Stimulated activated CD8-positive, alpha-beta memory T cell treated with anti-CD3 and anti-CD28 coated beads, Interleukin-4, amount 100 ng/mL, for 24 hours (primary cell): ENCODE data around the gene MON1B.
"Not testable (repeated sequence)": the region's sequence is repeated elsewhere in the genome, so short reads cannot be mapped to it uniquely, and the experiment has no call there.

Source experiments
- DNase-seq: peaks from one replicate; pipeline ENCODE4 v3.0.0-alpha.2; 2020; ENCODE audit warnings: low read depth

MON1B gene

DNA sequence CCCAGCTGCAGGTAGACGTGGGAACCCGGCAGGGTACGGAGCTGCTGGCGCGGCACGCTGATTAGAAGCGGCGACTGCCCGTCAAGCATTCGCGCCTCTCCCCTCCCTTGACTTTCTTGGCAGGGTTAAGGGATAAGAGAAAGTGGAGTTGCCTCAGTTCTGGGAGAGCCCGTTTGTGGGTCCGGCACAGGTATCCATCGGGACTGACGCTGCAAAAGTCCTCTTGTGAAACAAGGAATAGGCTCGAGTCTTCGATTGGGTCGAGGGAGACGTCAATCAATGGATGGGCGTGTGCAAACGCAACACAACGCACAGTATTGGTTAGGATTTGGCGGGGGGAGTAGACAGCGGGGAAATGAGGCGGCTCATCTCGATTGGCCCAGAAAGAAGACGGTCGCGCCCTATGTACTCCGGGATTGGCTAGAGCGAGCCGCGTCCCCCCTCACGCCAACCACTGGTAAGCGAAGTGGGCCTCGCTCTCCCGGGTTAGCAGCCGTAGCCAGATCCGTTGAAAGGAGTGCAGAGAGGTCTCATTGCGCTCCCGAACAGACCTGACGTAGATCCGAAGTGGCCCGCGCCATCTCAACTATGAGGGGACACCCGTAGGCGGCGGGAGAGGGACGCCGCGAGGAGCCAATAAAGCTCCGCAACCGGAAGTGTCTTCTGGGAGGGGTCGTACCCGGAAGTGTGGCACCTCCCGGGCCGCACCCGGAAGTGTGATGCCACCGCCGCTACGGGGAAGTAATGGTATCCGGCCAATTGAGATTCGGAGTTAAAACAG is at the start of gene MON1B:
Gene MON1B (plus strand): TSS at position 713 of the 781 bp plus-strand sequence. CDS start 296 bp downstream, outside the sequence.
- peak; percentile 87 for DNase-seq

DNA sequence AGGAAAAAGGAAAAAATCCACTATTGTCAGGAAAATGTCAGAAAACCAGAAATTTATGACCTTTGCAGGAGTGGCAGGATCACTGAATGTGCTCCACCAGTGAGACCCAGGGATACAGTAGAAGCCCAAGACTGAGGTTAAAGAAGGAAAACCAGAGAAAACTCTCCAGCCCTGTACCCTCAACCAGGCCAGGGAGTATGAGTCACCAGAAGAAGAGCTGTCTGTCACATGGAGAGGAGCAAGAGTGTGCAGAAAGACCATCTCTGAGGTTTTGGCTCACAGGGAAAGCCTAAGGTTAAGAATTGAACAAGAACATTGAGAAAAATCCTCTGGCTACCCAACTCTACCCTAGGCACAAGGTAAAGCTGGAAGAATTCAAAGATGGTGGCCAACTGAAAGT is 47.6 kb upstream of the MON1B start:
- no peak for DNase-seq

DNA sequence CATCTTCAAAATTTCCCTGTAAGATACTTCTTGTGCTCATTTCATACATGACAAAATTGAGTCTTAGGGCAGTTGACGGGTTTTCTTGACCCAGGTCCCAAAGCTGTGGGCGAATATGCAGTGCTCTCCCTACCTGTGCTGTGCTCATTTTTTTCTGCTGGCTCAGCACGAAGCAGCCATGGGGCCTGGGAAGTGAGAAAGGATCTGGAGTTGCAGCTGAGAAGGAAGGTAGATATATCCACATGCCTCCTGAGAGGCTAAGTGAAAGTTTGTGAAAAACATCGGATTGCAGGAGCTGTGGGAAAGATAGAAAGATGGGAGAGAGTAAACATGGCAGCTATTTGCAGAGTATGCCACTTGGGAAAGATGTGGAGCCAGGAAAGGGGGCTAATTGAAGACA is 42.9 kb upstream of the MON1B start:
- DNase-seq = no peak

DNA sequence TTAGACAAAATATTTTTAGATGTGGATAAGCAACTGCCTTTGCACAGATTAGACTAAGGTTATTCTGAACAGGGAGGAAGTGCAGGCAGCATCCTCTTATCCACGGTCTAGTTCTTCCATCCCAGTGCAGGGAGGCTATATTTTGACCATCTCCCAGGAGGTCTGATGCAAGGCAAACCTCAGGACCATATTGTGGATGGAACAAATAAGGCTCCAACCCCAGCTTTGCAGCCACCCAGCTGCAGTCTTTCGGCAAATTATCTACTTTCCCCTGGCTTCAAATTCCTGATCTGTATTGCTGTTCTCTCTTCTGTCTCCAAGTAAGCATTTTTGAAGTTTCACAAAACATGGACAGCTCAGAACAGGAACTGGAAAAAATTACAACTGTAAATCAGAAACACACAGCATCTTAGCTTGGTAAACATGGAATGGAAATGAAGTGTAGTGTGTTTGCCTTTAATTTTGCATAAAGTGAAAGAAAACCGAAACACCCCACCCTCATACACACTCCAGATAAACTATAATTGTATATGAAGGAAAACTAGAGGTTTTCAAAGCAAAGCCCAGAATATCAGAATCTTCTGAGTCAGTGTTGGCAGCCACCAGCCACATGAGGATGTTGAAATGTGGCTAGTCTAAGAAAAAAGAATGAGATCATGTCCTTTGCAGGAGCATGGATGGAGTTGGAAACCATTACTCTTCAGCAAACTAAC is 33.5 kb upstream of the MON1B start:
- no peak for DNase-seq

DNA sequence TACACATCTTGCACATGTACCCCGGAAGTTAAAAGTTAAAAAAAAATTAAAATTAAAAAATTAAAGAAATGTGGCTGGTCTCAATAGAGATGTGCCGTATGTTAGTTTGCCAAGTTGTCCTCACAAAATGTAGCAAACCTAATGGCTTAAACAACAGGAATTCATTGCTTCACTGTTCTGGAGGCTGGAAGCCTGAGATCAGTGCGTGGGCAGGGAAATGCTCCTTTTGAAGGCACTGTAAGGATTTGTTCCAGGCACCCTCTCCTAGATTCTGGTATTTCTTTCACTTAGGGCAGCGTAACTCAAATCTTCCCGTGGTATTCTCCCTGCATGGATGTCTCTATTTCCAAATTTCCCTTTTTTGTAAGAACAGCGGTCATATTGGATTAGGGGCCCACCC is 32.7 kb upstream of the MON1B start:
- no peak for DNase-seq

DNA sequence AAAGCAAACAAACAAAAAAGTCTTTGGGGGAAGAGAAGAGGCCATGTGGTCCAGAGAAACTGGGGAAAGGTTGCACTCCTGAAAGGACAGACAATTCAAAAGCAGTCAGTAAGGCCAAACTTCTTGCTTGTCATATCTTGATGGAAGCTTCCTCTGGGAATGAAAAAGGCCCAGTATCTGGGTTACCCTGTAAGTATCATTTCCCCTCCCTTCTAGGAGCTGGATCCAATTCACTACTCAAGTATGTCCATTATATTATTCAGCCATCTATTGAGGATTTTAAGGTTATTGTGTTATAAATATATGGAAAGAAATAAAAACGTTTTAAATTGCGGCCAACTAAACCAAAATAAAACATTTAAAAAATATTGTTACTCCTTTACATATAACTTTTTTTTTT is 26.0 kb upstream of the MON1B start:
- DNase-seq = no peak

DNA sequence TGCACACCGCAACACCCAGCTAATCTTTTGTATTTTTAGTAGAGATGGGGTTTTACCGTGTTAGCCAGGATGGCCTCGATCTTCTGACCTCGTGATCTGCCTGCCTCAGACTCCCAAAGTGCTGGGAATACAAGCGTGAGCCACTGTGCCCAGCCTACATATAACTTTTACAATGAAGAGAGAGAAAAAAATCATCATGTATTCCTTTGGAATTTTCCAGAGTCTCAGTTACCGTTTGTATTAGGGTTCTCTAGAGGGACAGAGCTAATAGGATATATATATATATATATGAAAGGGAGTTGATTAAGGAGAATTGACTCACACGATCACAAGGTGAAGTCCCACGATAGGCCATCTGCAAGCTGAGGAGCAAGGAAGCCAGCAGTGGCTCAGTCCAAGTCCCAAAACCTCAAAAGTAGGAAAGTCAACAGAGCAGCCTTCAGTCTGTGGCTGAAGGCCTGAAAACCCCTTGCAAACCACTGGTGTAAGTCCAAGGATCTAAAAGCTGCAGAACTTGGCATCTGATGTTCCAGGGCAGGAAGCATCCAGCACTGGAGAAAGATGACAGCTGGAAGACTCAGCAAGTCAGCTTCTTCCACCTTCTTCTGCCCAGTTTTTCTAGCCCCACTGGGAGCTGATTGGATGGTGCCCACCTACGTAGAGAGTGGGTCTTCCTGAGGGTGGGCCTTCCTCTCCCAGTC is 25.3 kb upstream of the MON1B start:
- DNase-seq = not testable (repeated sequence)

DNA sequence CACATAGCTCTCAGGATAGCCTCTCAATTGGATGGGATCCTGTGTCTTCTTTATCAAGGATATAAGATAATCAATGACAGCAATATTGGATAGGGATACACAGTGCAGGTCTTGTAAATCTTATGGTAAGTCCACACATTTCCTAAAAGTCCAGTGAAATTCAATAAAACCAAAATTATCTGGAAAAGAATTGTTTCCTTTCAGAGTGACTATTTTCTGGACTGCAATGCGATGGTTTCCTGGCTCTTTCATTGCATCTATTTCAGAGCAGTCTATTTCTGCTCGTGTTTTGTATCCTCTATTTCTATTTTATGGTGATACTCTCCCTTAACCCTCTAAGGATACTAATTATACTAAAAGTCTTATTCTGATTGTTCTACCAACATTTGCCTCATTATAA is 24.3 kb upstream of the MON1B start:
- DNase-seq = no peak

DNA sequence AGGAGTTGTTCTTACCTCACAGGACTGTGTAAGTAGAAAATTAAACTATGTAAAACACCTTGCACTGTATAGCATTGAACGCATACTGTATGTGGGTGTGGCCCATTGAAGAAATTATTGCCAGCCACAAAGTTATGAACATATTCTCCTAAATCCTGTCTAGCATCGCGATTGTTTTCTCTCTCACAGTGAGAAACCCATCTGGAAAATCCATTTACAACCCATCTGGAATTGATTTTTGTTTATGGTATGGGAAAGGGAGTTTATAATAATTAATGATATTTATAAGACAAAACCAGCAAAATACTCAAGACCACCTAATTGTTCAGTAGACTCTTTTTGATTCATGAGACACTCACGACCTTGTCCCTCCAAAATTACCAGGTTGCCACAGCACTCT is 22.1 kb upstream of the MON1B start:
- DNase-seq = no peak

DNA sequence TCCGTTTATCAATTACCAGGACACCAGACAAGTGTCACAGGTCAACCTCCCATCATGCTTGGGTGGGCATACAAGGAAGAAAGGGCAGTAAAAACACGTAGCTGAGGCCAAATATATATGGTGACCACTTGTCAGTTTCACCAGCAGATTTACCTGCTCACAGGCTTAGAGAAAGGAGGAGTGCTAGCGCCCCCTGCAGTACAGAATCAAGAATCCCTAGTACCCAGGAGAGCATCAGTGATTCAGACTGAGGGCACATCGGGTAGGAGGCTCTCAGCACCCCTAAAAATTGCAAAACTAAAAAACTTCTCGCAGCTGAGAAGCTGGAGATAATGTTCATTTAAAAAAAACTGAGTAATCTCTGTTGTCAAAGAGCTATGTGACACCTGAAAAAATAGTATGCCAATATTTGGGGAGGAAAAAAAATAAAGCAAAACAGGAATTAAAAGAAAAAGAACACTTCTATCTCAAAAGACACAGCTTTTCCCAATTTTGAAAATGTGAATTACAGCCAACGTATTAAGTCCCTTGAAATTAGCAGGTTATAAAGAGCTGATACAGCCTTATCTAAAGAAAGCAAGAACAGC is 21.2 kb upstream of the MON1B start:
- no peak for DNase-seq

DNA sequence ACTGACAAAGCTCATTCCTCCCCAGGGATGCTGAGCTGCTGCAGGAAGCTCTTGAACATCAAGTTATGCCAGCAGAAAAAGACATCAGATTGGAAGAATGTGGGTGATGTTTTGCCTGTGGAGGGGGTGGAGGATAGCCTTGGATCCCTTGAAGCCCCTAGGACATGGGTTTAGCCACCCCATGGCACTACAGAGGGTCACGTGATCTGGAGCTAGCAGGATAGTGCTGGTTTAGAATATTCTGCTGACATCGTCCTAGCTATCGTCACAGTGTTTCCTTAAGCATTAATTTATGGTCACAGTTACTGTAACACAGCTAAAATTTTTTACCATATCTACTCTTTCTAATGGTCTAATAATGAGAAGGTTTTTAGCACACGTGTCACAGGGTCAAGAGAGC is 20.2 kb upstream of the MON1B start:
- no peak for DNase-seq

DNA sequence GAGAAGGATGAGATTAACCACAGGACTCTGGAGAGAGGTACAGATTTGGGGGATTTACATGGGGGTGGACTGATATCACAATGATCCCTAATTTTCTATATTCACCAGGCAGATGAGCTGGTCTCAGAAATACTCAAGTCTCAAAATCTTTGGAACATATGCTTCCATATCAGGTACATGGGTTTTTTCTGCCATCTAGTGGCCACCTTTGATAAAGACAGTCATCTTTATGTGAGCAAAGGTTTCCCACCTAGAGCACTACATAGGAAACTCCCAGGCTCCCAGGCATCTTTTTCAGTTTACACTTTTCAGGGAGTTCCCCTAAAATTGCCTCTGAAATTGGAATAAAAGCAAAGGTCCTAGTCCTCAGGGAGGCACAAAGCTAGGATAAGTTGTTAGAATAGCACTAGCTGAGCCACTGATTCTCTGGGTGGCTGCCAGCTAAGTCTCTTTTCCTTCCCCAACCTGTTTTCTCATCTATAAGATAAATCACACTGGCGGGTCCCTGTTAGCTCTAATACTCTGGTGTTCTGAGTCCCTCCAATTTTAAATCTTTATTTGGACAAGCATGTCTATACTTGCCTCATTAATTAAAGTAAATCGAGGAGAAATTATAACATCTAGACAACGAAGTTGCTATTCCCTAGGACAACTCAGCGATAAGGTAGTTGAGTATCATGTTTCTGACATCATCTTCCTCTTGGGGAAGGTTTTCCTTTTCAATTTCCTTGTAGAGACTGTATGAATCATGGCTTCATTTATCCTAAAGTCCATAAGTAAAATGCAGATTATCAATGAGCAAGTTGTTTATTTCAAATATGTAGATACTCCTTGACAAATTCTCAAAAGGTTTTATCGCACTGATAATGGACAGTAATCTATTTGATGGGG is 19.0 kb upstream of the MON1B start:
- no peak for DNase-seq

DNA sequence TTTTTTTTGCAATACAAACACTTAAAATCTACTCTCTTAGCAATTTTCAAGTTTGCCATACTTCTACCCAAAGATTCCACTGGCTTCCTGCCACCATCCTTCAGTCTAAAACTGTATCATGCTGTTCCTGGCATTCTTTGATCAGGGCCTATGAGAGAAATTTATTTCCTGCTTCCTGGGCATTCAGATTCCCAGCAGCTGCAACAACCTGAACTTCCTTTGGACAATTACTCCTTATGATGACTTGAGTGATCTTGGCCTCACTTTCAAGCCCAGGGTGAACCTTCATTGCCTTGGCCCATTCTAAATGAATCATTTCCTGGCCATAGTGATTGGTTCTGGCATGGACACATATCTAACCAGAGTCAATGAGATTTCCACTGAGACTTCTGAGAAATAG is 18.0 kb upstream of the MON1B start:
- DNase-seq = no peak

DNA sequence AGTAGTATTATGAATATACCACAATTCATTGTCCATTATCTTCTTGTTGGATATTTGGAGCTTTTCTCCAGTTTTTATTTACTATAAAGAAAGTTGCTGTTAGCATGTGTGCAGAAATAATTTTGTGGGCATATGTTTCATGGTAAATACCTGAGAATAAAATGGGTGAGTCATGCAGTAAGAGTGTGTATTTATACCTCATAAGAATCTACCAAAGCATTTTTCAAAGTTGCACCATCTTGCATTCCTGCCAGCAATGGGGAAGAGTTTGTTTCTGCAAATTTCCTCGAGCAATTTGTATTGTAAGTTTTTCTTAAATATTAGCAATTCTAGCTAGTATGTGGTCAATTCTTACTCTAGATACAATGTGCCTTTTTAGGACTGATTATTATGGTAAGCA is 7.9 kb upstream of the MON1B start:
- no peak for DNase-seq

DNA sequence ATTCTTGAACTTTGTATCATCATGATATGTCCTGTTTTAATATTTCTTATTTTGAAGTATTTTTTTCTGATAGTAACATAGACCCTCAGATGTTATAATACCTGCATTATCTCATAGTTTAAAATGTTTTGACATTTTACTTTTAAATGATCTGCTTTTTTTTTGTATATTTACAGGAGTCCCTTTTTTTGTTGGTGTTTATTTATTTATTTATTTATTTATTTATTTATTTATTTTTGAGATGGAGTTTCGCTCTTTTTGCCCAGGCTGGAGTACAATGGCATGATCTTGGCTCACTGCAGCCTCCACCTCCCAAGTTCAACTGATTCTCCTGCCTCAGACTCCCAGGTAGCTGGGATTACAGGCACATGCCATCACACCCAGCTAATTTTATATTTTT is 4.7 kb upstream of the MON1B start:
- DNase-seq = not testable (repeated sequence)

DNA sequence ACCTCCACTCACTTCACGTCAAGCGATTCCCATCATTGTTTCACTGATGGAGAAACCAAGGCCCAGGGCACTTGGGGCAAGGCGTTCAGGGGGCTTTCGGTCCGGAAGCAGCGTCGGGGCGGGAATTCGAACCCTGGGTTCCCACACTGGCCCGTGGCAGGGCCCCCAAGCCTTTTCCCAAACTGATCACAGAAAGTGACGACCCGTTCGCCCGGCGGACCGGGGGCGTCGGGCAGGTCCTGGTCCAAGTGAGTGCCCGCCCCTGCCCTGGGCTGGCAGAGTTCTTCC is 856 bp upstream of the MON1B start:
- DNase-seq = no peak

DNA sequence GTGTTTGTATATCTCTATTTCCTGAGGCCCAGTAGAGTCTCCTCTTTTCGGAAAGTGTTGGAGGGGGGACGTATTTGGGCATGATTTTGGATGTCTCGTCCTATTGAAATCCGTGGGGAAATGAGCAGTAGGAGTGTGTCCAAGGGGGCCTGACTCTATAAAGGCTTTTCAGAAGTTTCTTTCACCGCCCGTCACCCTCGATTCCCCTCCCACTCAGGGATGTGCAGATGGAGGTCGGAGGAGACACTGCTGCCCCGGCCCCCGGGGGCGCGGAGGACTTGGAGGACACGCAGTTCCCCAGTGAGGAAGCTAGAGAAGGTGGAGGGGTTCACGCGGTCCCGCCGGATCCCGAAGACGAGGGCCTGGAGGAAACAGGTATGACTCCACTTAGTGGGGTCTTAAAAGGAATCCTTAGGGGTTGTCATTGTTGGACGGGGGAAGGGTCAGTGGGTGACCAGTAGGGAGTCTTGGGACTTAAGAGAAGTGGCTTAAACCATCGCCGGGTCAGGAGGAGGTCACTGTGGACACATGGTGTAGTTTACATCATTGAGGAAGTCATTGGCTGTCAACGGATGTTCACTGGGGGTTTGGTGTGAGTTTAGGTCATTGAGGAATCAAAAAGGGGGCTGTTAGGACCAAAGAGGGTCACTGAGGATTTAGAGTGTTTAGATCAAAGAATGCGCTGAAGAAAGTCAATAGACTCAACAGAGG is 424 bp downstream of the MON1B start:
- peak; percentile 19 for DNase-seq

DNA sequence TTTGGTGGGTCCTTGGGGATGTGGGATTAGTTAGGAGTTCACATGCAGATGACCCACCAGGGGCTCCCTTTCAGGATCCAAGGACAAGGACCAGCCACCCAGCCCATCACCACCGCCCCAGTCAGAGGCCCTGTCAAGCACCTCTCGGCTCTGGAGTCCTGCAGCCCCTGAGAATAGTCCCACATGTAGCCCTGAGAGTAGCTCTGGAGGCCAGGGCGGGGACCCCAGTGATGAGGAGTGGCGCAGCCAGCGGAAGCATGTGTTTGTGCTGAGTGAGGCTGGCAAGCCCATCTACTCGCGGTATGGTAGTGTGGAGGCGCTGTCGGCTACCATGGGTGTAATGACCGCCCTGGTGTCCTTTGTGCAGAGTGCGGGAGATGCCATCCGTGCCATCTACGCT is 2.4 kb downstream of the MON1B start:
- DNase-seq = no peak

DNA sequence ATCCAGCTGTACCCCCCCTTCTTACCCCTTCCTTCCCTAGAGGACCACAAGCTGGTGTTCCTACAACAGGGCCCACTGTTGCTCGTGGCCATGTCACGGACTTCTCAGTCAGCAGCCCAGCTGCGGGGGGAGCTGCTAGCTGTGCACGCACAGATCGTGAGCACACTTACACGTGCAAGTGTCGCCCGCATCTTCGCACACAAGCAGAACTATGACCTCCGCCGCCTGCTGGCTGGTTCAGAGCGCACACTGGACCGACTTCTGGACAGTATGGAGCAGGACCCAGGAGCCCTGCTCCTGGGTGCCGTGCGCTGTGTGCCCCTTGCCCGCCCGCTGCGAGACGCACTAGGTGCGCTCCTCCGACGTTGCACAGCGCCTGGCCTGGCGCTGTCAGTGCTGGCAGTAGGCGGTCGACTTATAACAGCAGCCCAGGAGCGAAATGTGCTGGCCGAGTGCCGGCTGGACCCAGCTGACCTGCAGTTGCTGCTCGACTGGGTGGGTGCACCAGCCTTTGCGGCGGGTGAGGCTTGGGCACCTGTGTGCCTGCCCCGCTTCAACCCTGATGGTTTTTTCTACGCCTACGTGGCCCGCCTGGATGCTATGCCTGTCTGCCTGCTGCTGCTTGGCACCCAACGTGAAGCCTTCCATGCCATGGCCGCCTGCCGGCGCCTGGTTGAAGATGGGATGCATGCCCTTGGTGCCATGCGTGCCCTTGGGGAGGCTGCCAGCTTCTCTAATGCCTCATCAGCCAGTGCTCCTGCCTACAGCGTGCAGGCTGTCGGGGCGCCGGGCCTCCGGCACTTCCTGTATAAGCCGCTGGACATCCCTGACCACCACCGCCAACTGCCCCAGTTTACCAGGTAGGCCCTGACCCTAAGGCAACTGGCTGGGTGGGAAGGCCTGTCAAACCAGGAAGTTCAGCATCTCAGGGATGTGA is 3.6 kb downstream of the MON1B start:
- no peak for DNase-seq

DNA sequence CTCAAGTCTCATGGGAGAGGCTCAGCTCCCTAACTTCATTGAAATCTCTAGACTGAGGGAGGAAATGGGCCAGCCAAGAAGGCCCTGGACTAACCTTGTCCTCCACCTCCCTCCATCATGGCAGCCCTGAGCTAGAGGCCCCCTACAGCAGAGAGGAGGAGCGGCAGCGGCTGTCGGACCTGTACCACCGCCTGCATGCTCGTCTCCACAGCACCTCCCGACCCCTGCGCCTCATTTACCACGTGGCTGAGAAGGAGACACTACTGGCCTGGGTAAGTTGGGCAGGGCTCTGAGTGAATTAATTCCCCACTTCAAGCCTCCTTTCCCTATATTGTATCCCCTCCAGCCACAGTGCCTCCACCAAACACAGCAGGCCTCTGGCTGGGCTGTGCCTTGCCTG is 4.4 kb downstream of the MON1B start:
- DNase-seq = no peak
